PFSK-1 (cell line): ENCODE results near the gene ANKS1B.

Experiments
- FOXP2 ChIP-seq: optimal IDR thresholded peaks from 2 replicates; pipeline ENCODE3; 2011; ENCODE audit warnings: borderline replicate concordance, control low read depth, inconsistent platforms; ENCODE audit not compliant: insufficient read depth; ENCODE audit errors: extremely low read length, extremely low read depth
- POLR2AphosphoS5 ChIP-seq: IDR thresholded peaks from 2 replicates; pipeline ENCODE4 v1.6.1; 2012; ENCODE audit warnings: low read depth, mild to moderate bottlenecking, control low read depth, low read length, moderate library complexity

DNA sequence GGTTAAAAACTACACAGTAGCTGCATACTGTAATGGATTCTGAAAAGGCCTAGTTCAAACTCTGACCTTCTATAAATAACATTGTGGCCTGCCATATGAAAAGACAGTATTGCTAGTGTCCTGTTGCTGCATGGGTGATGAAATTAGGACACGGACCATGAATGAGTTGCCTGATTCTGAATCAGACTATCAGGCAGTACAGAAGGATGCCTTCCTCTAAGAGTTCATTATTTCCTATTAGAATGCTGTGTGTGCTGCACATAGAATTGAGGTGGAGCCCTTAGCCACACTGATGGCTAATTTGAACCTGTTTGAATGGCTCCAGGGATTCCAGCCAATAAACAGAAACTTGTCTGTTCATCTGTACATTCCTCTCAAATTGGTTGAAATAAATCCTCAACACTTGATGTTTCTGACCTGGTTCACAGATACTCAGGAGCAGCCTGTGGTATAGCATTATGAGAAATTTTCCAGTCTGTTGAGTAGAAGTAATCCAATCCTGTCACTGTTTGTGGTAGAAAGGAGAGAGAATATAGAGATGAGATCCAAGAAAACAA, 856.4 kb downstream of the ANKS1B start:
- TF ChIP-seq POLR2AphosphoS5 (no peak), FOXP2 (no peak)
